Measurements from ENCODE around the gene ARHGAP1. TPM values are rescaled to one million over a fixed set of nuclear protein-coding genes. Genes with fewer than 3 reads are reported as not detected.
"Not testable (repeated sequence)": the region's sequence is repeated elsewhere in the genome, so short reads cannot be mapped to it uniquely, and the experiment has no call there.

Gene ARHGAP1
- total and polyA plus RNA-seq, 2 donors, result 9.0 to 24.9 TPM

DNA sequence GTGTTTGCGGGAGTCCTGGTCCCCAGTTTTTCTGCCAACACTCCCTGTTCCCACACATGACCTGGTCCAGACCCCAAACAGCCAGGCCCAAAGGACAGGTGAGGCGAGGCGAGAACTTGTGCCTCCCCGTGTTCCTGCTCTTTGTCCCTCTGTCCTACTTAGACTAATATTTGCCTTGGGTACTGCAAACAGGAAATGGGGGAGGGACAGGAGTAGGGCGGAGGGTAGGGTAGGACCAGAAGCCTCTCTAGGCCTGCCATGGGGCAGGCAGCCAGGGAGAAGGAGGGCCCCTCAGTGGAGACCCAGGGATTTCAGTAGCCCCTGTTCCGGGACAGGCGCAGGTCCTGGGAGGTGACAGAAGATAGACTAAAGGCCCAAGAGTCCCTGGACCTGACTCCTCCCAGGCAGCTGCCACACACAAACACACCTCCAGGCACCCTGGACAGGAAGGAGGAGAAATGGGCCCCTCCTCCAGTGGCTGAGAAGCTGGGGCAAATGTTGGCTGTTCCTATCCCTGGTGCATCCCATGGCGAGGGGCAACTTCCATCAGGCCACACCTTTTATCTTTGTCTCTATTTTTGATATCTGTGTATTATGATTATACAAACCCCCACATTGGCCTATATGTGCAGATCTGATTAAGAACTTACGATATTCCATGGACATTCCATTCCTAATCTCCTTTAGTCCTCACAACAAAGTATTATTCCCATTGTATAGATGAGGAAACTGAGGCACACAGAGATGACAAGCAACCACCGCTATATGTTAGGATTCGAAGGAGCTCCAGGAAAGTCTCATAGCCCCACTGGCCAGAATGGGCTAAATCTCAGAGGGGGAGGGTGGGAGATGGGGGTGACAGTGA is 18.0 kb upstream of the ARHGAP1 start:
- peaks cover 0 to 3% of the 10 kb centered on the region in 2 donors for H3K4me1 ChIP-seq (ENCODE audit: control insufficient read depth in 2 of 2, insufficient read depth in 2 of 2, low read length in 2 of 2)
- H3K27ac ChIP-seq (ENCODE audit: low read depth in 1 of 2, low read length in 1 of 2), result no peak overlapping the region
- H3K4me3 ChIP-seq (ENCODE audit: low read length in 2 of 2), result no peak overlapping the region
- 96% methylated on average over 11 of the region's 11 CpGs for WGBS
- no peaks in the 10 kb centered on the region for H3K27me3 ChIP-seq (ENCODE audit: control insufficient read depth in 2 of 2, insufficient read depth in 1 of 2, low read length in 1 of 2)
- no peak for DNase-seq (ENCODE audit: low read depth in 6 of 9, low spot score in 9 of 9)
- H3K9me3 ChIP-seq (ENCODE audit: control insufficient read depth in 2 of 2, insufficient read depth in 1 of 2, low read length in 1 of 2), result no peaks in the 10 kb centered on the region
- H3K36me3 ChIP-seq (ENCODE audit: control insufficient read depth in 2 of 2, insufficient read depth in 2 of 2, low read length in 1 of 2), result no peaks in the 10 kb centered on the region

DNA sequence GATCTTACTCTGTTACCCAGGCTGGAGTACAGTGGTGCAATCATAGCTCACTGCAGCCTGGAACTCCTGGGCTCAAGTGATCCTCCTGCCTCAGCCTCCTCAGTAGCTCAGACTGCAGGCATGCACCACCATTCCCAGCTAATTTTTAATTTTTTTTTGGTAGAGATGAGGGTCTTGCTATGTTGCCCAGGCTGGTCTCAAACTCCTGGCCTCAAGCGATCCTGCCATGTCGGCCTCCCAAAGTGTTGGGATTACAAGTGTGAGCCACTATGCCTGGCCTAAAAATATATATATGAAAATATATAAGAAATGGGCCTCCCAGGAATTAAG is 17.4 kb upstream of the ARHGAP1 start:
- not testable (repeated sequence) for H3K36me3 ChIP-seq (ENCODE audit: control insufficient read depth in 2 of 2, insufficient read depth in 2 of 2, low read length in 1 of 2); DNase-seq (ENCODE audit: low read depth in 6 of 9, low spot score in 9 of 9); H3K27me3 ChIP-seq (ENCODE audit: control insufficient read depth in 2 of 2, insufficient read depth in 1 of 2, low read length in 1 of 2); H3K4me3 ChIP-seq (ENCODE audit: low read length in 2 of 2); H3K27ac ChIP-seq (ENCODE audit: low read depth in 1 of 2, low read length in 1 of 2); H3K4me1 ChIP-seq (ENCODE audit: control insufficient read depth in 2 of 2, insufficient read depth in 2 of 2, low read length in 2 of 2); H3K9me3 ChIP-seq (ENCODE audit: control insufficient read depth in 2 of 2, insufficient read depth in 1 of 2, low read length in 1 of 2)
- 96% methylated on average over 2 of the region's 2 CpGs for WGBS

DNA sequence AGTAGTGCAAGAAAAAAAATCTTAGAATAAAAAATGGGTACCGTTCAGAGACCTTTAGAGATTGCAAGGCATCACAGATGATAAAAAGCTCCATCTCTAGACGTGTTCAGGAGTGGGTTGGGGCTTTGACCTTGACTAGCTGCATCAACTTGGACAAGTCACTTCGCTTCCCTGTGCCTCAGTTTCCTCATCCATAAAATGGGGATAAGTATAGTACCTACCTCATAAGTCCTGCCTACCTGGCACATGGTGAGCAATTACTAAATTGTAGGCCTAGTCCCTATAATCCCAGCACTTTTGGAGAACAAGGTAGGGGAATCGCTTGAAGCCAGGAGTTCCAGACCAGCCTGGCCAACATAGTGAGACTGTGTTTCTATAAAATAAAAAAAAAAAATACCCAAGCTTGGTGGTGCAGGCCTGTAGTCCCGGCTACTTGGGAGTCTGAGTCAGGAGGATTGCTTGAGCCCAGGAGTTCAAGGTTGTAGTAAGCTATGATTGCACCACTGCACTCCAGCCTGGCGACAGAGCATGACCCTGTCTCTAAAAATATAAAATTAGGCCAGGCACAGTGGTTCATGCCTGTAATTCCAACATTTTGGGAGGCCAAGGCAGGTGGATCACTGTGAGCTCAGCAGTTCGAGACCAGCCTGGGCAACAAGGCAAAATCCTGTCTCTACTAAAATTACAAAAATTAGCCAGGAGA is 12.6 kb upstream of the ARHGAP1 start:
- H3K36me3 ChIP-seq (ENCODE audit: control insufficient read depth in 2 of 2, insufficient read depth in 2 of 2, low read length in 1 of 2), result peaks cover under 1 to 3% of the 10 kb centered on the region in 2 donors
- no peak overlapping the region for H3K27ac ChIP-seq (ENCODE audit: low read depth in 1 of 2, low read length in 1 of 2)
- no peaks in the 10 kb centered on the region for H3K27me3 ChIP-seq (ENCODE audit: control insufficient read depth in 2 of 2, insufficient read depth in 1 of 2, low read length in 1 of 2)
- no peaks in the 10 kb centered on the region for H3K4me1 ChIP-seq (ENCODE audit: control insufficient read depth in 2 of 2, insufficient read depth in 2 of 2, low read length in 2 of 2)
- DNase-seq (ENCODE audit: low read depth in 6 of 9, low spot score in 9 of 9), result no peak
- H3K4me3 ChIP-seq (ENCODE audit: low read length in 2 of 2), result no peak overlapping the region
- H3K9me3 ChIP-seq (ENCODE audit: control insufficient read depth in 2 of 2, insufficient read depth in 1 of 2, low read length in 1 of 2), result no peaks in the 10 kb centered on the region
- WGBS, result 98% methylated on average over 7 of the region's 7 CpGs

DNA sequence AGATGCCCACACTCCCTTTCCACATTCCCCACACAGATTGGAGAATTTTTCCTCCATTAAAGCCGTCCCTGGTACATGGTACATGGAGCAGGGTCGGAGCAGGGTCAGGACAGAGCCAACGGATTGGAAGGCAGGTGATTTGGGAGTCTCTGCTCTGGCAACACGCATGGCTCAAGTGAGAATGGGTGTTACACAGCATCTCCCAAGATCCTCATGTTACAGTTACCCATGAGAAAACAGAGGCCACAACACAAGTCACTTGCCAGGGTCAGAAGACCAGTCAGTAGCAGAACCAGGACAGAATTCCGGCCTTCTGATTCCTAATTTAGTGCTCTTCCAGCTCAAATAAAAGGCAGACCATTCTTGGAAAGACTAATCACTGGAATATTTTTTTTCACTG is 10.9 kb upstream of the ARHGAP1 start:
- 97% methylated on average over 5 of the region's 5 CpGs for WGBS
- H3K4me1 ChIP-seq (ENCODE audit: control insufficient read depth in 2 of 2, insufficient read depth in 2 of 2, low read length in 2 of 2), result no peaks in the 10 kb centered on the region
- no peak overlapping the region for H3K27ac ChIP-seq (ENCODE audit: low read depth in 1 of 2, low read length in 1 of 2)
- no peaks in the 10 kb centered on the region for H3K27me3 ChIP-seq (ENCODE audit: control insufficient read depth in 2 of 2, insufficient read depth in 1 of 2, low read length in 1 of 2)
- H3K36me3 ChIP-seq (ENCODE audit: control insufficient read depth in 2 of 2, insufficient read depth in 2 of 2, low read length in 1 of 2), result peaks cover 12 to 13% of the 10 kb centered on the region in 2 donors
- H3K9me3 ChIP-seq (ENCODE audit: control insufficient read depth in 2 of 2, insufficient read depth in 1 of 2, low read length in 1 of 2), result no peaks in the 10 kb centered on the region
- no peak overlapping the region for H3K4me3 ChIP-seq (ENCODE audit: low read length in 2 of 2)
- DNase-seq (ENCODE audit: low read depth in 6 of 9, low spot score in 9 of 9), result no peak

DNA sequence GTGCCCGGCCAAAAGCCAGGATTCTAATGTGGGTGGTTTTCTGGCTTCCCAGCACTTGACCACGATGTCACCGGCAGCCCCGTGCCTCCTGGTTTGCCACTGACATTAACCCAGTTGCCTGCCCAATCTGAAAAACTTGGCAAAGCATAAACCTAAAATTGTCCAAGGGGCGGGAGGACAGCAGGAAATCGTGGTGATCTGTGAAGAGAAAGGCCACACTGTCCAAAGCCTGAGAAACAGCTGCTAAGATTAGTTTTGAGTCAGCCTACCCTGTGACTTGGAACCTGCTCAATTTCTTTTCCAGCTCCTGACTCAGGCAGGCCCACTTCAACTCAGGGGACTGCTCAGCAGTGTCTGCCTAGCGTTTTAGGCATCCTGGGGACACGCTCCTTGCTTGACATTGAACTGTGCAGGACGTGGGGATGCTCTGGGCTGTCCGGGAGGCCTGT is 10.4 kb upstream of the ARHGAP1 start:
- DNase-seq (ENCODE audit: low read depth in 6 of 9, low spot score in 9 of 9), result no peak
- no peaks in the 10 kb centered on the region for H3K9me3 ChIP-seq (ENCODE audit: control insufficient read depth in 2 of 2, insufficient read depth in 1 of 2, low read length in 1 of 2)
- 94% methylated on average over 10 of the region's 10 CpGs for WGBS
- H3K27me3 ChIP-seq (ENCODE audit: control insufficient read depth in 2 of 2, insufficient read depth in 1 of 2, low read length in 1 of 2), result no peaks in the 10 kb centered on the region
- H3K4me3 ChIP-seq (ENCODE audit: low read length in 2 of 2), result no peak overlapping the region
- H3K27ac ChIP-seq (ENCODE audit: low read depth in 1 of 2, low read length in 1 of 2), result no peak overlapping the region
- H3K4me1 ChIP-seq (ENCODE audit: control insufficient read depth in 2 of 2, insufficient read depth in 2 of 2, low read length in 2 of 2), result no peaks in the 10 kb centered on the region
- peaks cover 16% of the 10 kb centered on the region in 2 donors for H3K36me3 ChIP-seq (ENCODE audit: control insufficient read depth in 2 of 2, insufficient read depth in 2 of 2, low read length in 1 of 2)

DNA sequence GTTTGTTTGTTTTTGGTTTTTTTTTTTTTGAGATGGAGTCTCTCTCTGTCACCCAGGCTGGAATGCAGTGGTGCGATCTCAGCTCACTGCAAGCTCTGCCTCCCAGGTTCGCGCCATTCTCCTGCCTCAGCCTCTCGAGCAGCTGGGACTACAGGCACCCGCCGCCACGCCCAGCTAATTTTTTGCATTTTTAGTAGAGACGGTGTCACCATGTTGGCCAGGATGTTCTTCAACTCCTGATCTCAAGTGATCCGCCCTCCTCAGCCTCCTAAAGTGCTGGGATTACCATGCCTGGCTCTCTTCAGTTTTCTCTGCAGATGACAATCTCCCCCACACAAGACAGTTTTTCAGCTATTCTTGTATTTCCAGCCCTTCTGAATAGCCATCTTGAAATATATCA is 8.9 kb upstream of the ARHGAP1 start:
- H3K4me1 ChIP-seq (ENCODE audit: control insufficient read depth in 2 of 2, insufficient read depth in 2 of 2, low read length in 2 of 2); H3K4me3 ChIP-seq (ENCODE audit: low read length in 2 of 2); H3K9me3 ChIP-seq (ENCODE audit: control insufficient read depth in 2 of 2, insufficient read depth in 1 of 2, low read length in 1 of 2); H3K27ac ChIP-seq (ENCODE audit: low read depth in 1 of 2, low read length in 1 of 2); DNase-seq (ENCODE audit: low read depth in 6 of 9, low spot score in 9 of 9); H3K27me3 ChIP-seq (ENCODE audit: control insufficient read depth in 2 of 2, insufficient read depth in 1 of 2, low read length in 1 of 2): not testable (repeated sequence)
- peaks cover 31% of the 10 kb centered on the region in 2 donors for H3K36me3 ChIP-seq (ENCODE audit: control insufficient read depth in 2 of 2, insufficient read depth in 2 of 2, low read length in 1 of 2)
- over 99% methylated on average over 9 of the region's 9 CpGs for WGBS

DNA sequence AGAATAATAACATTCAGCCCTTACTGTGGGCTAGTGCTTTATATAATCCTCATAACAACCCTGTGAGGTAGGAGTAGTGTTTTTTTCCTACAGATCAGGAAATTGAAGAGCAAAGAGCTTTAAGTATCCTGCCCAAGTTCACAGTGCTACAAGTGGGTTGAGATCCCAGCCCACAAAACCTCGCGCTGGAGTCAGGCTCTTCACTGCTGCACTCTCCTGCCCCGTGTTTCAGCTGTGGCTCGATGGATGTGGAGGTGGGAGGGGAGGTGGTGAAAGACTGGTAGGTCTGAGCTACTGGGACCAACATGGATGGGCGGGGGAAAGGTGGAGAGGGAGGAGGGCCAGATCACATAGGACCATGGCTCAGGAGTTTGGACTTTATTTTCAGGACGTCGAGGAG is 6.5 kb upstream of the ARHGAP1 start:
- H3K4me1 ChIP-seq (ENCODE audit: control insufficient read depth in 2 of 2, insufficient read depth in 2 of 2, low read length in 2 of 2), result peaks cover 2 to 9% of the 10 kb centered on the region in 2 donors
- no peak overlapping the region for H3K4me3 ChIP-seq (ENCODE audit: low read length in 2 of 2)
- no peak for DNase-seq (ENCODE audit: low read depth in 6 of 9, low spot score in 9 of 9)
- WGBS, result 97% methylated on average over 7 of the region's 7 CpGs
- H3K36me3 ChIP-seq (ENCODE audit: control insufficient read depth in 2 of 2, insufficient read depth in 2 of 2, low read length in 1 of 2), result peaks cover 49 to 52% of the 10 kb centered on the region in 2 donors
- no peak overlapping the region for H3K27ac ChIP-seq (ENCODE audit: low read depth in 1 of 2, low read length in 1 of 2)
- no peaks in the 10 kb centered on the region for H3K9me3 ChIP-seq (ENCODE audit: control insufficient read depth in 2 of 2, insufficient read depth in 1 of 2, low read length in 1 of 2)
- no peaks in the 10 kb centered on the region for H3K27me3 ChIP-seq (ENCODE audit: control insufficient read depth in 2 of 2, insufficient read depth in 1 of 2, low read length in 1 of 2)

DNA sequence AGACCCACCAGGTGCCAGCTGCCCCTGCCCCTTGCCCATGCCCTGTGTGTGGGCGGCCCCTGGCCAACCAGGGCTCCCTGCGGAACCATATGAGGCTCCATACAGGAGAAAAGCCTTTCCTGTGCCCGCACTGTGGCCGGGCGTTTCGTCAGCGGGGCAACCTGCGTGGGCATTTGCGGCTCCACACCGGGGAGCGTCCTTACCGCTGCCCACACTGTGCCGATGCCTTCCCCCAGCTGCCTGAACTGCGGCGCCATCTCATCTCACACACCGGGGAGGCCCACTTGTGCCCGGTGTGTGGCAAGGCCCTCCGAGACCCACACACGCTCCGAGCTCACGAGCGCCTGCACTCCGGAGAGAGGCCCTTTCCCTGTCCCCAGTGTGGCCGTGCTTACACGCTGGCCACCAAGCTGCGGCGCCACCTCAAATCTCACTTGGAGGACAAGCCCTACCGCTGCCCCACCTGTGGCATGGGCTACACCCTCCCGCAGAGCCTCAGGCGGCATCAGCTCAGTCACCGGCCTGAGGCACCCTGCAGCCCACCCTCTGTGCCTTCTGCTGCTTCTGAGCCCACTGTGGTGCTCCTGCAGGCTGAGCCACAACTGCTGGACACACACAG is 4.8 kb upstream of the ARHGAP1 start:
- H3K27me3 ChIP-seq (ENCODE audit: control insufficient read depth in 2 of 2, insufficient read depth in 1 of 2, low read length in 1 of 2), result no peaks in the 10 kb centered on the region
- H3K27ac ChIP-seq (ENCODE audit: low read depth in 1 of 2, low read length in 1 of 2), result no peak overlapping the region
- no peaks in the 10 kb centered on the region for H3K9me3 ChIP-seq (ENCODE audit: control insufficient read depth in 2 of 2, insufficient read depth in 1 of 2, low read length in 1 of 2)
- no peak for DNase-seq (ENCODE audit: low read depth in 6 of 9, low spot score in 9 of 9)
- H3K4me1 ChIP-seq (ENCODE audit: control insufficient read depth in 2 of 2, insufficient read depth in 2 of 2, low read length in 2 of 2), result peaks cover 8 to 15% of the 10 kb centered on the region in 2 donors
- peaks cover 49 to 52% of the 10 kb centered on the region in 2 donors for H3K36me3 ChIP-seq (ENCODE audit: control insufficient read depth in 2 of 2, insufficient read depth in 2 of 2, low read length in 1 of 2)
- no peak overlapping the region for H3K4me3 ChIP-seq (ENCODE audit: low read length in 2 of 2)
- WGBS, result 98% methylated on average over 31 of the region's 31 CpGs

DNA sequence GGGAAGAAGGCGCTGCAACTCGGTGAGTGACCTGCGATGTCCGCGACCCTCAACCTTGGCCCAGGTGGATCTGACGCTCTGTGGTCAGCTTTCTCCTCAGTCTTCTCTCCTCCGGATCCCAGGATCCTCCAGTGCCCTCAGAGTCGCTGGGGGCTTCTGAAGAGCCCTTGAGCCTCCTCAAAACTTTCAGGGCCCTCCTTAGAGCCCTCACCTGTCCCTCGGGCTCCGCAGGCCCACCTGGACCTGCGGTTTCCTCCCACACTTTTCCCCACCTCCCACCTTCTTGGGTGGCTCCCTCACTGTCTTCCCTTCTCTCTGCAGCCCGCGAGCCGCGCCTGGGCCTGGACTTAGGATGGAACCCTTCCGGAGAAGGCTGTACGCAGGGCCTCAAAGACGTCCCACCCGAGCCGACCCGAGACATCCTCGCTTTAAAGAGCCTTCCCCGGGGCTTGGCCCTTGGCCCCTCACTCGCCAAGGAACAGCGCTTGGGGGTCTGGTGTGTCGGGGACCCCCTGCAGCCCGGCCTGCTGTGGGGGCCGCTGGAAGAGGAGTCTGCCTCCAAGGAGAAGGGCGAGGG is 747 bp upstream of the ARHGAP1 start:
- H3K9me3 ChIP-seq (ENCODE audit: control insufficient read depth in 2 of 2, insufficient read depth in 1 of 2, low read length in 1 of 2), result no peaks in the 10 kb centered on the region
- peak overlapping the region; percentile 53 to 70 for H3K27ac ChIP-seq (ENCODE audit: low read depth in 1 of 2, low read length in 1 of 2)
- H3K27me3 ChIP-seq (ENCODE audit: control insufficient read depth in 2 of 2, insufficient read depth in 1 of 2, low read length in 1 of 2), result no peaks in the 10 kb centered on the region
- 3% methylated on average over 29 of the region's 29 CpGs for WGBS
- peak overlapping the region; percentile 76 to 99 for H3K4me3 ChIP-seq (ENCODE audit: low read length in 2 of 2)
- peaks cover 8 to 32% of the 10 kb centered on the region in 2 donors for H3K4me1 ChIP-seq (ENCODE audit: control insufficient read depth in 2 of 2, insufficient read depth in 2 of 2, low read length in 2 of 2)
- H3K36me3 ChIP-seq (ENCODE audit: control insufficient read depth in 2 of 2, insufficient read depth in 2 of 2, low read length in 1 of 2), result peaks cover 37 to 40% of the 10 kb centered on the region in 2 donors
- DNase-seq (ENCODE audit: low read depth in 6 of 9, low spot score in 9 of 9), result peak in 1 of 9 donors; percentile 17
